Cardiac fibroblast (primary cell): ENCODE data around the gene SAMD3.
A peak's percentile ranks its signal among the peaks of the same experiment; 100 is the strongest.
"Not testable (repeated sequence)": the region's sequence is repeated elsewhere in the genome, so short reads cannot be mapped to it uniquely, and the experiment has no call there.

ENCODE experiments used
- DNase-seq, 2 donors: peaks; one replicate each; pipeline versions ENCODE4 v3.0.0 to v3.0.0-alpha.2; 2010; ENCODE audit warnings: low read depth in 2 of 2
- H3K4me3 ChIP-seq, 2 donors: replicated peaks in 1 of 2; 1 replicate in 1 of 2; 2 replicates in 1 of 2; pipeline ENCODE4 v1.5.1; 2011; ENCODE audit warnings: low read depth in 2 of 2, low read length in 2 of 2, mild to moderate bottlenecking in 2 of 2, moderate library complexity in 1 of 2
- TF ChIP-seq, protein P1 (sequence below): IDR thresholded peaks from one replicate; pipeline ENCODE4 v1.5.1; 2011; ENCODE audit warnings: low read depth, mild to moderate bottlenecking, low read length, inconsistent platforms

The SAMD3 gene

DNA sequence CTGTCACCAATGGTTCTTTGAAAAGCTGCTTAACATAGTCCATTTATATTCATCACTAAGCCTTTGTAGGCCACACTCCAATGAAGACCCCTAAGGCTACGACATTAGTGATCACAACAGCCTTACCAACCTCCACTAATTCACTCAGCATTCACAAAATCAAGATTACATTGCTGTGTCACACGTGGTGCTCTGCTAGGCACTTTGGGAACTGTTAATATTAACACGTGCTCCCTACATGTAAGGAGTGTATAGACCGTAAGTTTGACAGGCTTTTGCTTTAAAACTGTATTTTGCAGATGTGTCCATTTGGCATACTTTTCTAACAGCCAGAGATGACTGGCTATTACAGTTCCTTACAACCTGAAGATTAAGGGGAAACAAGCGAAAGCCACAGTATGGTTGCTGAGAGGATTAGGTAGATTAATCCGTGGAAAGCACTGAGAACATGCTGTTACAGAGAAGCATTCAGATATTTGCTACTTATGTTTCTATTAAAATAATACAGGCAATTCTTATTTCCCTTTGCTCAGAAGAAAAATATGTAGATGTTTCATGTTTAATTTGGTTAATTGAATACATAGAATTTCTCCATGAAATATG is 69.7 kb downstream of the SAMD3 start:
- H3K4me3 ChIP-seq = no peak overlapping the region
- no peak for DNase-seq
- TF ChIP-seq, protein P1, sequence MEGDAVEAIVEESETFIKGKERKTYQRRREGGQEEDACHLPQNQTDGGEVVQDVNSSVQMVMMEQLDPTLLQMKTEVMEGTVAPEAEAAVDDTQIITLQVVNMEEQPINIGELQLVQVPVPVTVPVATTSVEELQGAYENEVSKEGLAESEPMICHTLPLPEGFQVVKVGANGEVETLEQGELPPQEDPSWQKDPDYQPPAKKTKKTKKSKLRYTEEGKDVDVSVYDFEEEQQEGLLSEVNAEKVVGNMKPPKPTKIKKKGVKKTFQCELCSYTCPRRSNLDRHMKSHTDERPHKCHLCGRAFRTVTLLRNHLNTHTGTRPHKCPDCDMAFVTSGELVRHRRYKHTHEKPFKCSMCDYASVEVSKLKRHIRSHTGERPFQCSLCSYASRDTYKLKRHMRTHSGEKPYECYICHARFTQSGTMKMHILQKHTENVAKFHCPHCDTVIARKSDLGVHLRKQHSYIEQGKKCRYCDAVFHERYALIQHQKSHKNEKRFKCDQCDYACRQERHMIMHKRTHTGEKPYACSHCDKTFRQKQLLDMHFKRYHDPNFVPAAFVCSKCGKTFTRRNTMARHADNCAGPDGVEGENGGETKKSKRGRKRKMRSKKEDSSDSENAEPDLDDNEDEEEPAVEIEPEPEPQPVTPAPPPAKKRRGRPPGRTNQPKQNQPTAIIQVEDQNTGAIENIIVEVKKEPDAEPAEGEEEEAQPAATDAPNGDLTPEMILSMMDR = no peak

DNA sequence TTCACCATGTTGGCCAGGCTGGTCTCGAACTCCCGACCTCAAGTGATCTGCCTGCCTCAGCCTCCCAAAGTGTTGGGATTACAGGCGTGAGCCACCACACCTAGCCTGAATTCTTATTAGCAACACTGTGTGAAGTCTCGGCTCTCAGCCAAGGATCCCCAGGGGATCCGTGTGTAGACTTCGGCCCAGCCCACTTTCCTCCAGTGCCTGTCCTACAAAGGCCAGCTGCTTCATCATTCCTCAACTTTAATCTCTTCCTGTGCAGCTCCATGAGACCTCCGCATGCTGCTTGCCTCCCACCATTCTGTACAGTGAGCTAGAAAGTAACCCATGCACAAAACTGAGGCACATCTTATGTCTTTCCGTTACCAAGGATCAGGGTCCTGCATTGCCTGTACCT is 71.8 kb downstream of the SAMD3 start:
- no peak overlapping the region for H3K4me3 ChIP-seq
- TF ChIP-seq, protein P1 = no peak
- peak in 1 of 2 donors; percentile 10 for DNase-seq

DNA sequence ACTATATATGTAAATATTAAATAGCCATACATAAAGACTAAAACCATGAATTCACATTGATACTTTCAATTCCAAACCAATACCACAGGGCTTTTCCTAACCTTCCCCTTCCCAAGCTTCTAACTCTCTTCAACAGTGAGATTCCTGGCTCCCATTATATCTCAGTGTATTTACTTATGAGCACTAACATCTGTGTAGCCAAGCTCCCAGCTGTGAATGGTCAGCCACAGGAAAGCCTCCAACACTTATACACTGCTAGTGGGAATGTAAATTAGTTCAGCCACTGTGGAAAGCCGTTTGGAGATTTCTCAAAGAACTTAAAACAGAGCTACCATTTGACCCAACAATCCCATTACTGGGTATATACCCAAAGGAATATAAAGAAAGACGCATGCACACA is 73.7 kb downstream of the SAMD3 start:
- not testable (repeated sequence) for DNase-seq, H3K4me3 ChIP-seq

DNA sequence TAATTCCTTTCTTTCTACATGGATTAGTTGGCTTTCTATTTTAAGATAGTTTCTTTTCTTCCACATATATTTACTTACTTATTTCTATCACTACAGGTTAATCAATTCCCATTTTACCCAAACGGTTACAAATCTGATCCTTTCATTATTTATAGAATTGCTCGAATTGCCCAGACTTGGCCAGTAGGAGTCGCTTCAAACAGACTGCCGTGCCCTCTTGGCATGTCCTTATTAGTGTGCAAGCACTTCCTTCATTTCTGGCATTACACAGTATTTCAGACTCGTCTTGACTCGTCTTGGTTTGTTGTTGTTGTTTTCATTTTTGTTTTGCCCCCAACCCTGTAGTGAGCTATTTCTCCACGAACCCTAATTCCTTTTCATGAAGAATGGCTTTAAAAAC is 74.6 kb downstream of the SAMD3 start:
- TF ChIP-seq, protein P1 = no peak
- no peak overlapping the region for H3K4me3 ChIP-seq
- no peak for DNase-seq

DNA sequence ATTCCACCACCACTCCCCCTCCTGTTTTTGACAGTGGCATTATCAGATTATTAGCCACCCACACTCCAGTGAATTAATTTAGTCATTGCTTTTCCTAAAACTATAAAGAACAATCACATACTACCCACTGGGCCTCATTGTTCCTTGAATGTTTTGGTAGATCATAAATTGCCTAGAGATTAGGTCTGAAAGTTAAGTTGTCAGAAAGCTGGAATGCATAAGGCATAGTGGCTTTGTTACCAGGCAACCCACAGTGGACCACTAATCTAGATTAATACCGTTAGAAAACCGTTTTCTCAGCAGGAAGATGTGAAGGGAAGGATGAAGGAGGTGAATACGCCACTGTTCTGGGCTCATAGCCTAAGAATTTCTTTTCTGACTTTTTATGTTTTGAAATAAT is 75.6 kb downstream of the SAMD3 start:
- TF ChIP-seq, protein P1 = no peak
- DNase-seq = no peak
- H3K4me3 ChIP-seq = no peak overlapping the region

DNA sequence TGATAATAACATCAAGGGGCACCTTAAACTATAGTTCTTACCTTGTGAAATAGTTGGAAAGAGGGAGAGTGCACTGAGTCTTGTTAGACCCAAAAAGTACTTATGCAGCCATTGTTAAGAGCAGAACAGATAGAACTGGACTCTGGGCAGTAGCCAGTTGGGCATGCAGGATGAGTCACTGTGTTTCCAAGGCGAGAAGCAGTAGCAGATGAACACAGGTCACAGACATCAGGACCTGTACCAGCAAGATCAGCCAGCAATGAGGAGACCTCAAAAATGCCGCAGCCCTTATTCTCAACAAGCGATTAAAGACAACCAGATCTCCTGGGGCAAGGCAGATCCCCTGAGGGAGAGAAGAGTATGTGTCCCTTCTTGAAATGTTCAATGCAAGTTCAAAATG is 79.0 kb downstream of the SAMD3 start:
- DNase-seq = peak; percentile 18 to 36
- no peak overlapping the region for H3K4me3 ChIP-seq
- TF ChIP-seq, protein P1 = no peak

DNA sequence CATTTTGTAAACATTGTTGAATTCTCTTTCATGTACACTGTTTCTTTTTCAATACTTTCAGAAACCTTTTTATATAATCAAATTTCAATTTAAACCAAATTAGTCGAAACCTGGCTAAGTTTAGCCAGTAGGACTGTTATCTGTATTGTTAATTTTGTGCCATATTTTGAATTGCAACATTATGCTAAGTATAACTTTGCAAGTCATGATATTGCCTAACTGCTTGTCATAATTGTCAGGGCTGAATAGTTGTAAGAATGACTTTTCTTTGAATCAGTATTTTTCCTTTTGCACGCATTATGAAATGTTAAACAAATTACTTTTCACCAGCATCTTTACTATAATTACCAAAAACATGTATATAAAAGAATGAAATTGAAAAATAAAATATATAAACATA is 82.7 kb downstream of the SAMD3 start:
- TF ChIP-seq, protein P1 = no peak
- H3K4me3 ChIP-seq = no peak overlapping the region
- DNase-seq = peak; percentile 44 to 50
